H1 (cell line): Measurements from ENCODE around the gene MEMO1. TPM values are rescaled to one million over a fixed set of nuclear protein-coding genes. Genes with fewer than 3 reads are reported as not detected.

Experiments used
- CTCF ChIA-PET: fragments of 300-600 bp; sonication (Branson Sonifier 250); formaldehyde crosslinking; loops from one replicate; lab custom pipeline; 2021; ENCODE audit not compliant: partially characterized antibody; lab: Charles Lee
- POLR2A ChIA-PET: fragments of 300-600 bp; sonication (Branson Sonifier 250); formaldehyde crosslinking; loops from one replicate; lab custom pipeline; 2021; ENCODE audit warnings: inconsistent platforms; ENCODE audit not compliant: partially characterized antibody; lab: Charles Lee
- DNase-seq, 2 experiments: peaks; one replicate each; pipeline versions ENCODE4 v3.0.0 to v3.0.0-alpha.2; 2010 to 2022; ENCODE audit warnings: low spot score in 2 of 2, low read depth in 1 of 2, mixed read lengths in 1 of 2
- FAIRE-seq: peaks from 2 replicates; lab custom pipeline; 2011; peaks lifted over from hg19 to GRCh38; lab: Jason Lieb, UNC
- H2AFZ ChIP-seq: 2 replicates; pipeline ENCODE4 v1.8.1; 2012; ENCODE audit warnings: low read length, inconsistent platforms
- H2AK5ac ChIP-seq: 2 replicates; pipeline ENCODE4 v1.6.1; 2013; ENCODE audit warnings: low read depth, low read length
- H2BK120ac ChIP-seq: replicated peaks from 2 replicates; pipeline ENCODE3; 2013; ENCODE audit warnings: low read depth, low read length, inconsistent platforms
- H2BK12ac ChIP-seq: 2 replicates; pipeline ENCODE4 v1.6.1; 2013; ENCODE audit warnings: low read depth, low read length
- H2BK15ac ChIP-seq: 2 replicates; pipeline ENCODE4 v1.6.1; 2013; ENCODE audit warnings: low read length
- H2BK20ac ChIP-seq: 2 replicates; pipeline ENCODE4 v1.6.1; 2013; ENCODE audit warnings: low read length
- H2BK5ac ChIP-seq: 2 replicates; pipeline ENCODE4 v1.6.1; 2013; ENCODE audit warnings: low read depth, low read length
- H3K14ac ChIP-seq: 2 replicates; pipeline ENCODE4 v1.6.1; 2013; ENCODE audit warnings: inconsistent platforms; ENCODE audit not compliant: insufficient read length
- H3K18ac ChIP-seq: 2 replicates; pipeline ENCODE4 v1.6.1; 2013; ENCODE audit warnings: low read length; ENCODE audit errors: extremely low read depth
- H3K23ac ChIP-seq: 2 replicates; pipeline ENCODE4 v1.6.1; 2013; ENCODE audit warnings: inconsistent platforms; ENCODE audit not compliant: insufficient read length
- H3K23me2 ChIP-seq: 2 replicates; pipeline ENCODE4 v1.6.1; 2013; ENCODE audit warnings: low read depth, low read length
- H3K27ac ChIP-seq: 2 replicates; pipeline ENCODE4 v1.6.1; 2011; ENCODE audit warnings: low read depth, low read length, inconsistent platforms
- H3K27me3 ChIP-seq, 4 experiments: replicated peaks in 1 of 4; 1 replicate in 1 of 4; 2 replicates in 3 of 4; pipeline versions ENCODE4 v1.6.1 to v1.8.1; 2011 to 2013; ENCODE audit warnings: low read length in 3 of 4, mild to moderate bottlenecking in 3 of 4, inconsistent platforms in 2 of 4, mixed read lengths in 2 of 4, moderate library complexity in 1 of 4; ENCODE audit not compliant: control insufficient read depth in 3 of 4, insufficient read depth in 3 of 4; ENCODE audit errors: extremely low read depth in 1 of 4
- H3K36me3 ChIP-seq, 4 experiments: 2 replicates each; pipeline versions ENCODE4 v1.6.1 to v1.8.1; 2011 to 2013; ENCODE audit warnings: mild to moderate bottlenecking in 4 of 4, low read length in 3 of 4, moderate library complexity in 2 of 4, control low read depth in 1 of 4, inconsistent platforms in 1 of 4; ENCODE audit not compliant: insufficient read depth in 4 of 4, control insufficient read depth in 2 of 4
- H3K4ac ChIP-seq: replicated peaks from 2 replicates; pipeline ENCODE3; 2013; ENCODE audit warnings: low read length, low read depth, mixed read lengths, inconsistent platforms; ENCODE audit not compliant: insufficient read length
- H3K4me1 ChIP-seq, 4 experiments: replicated peaks in 1 of 4; 1 replicate in 1 of 4; 2 replicates in 3 of 4; pipeline versions ENCODE4 v1.6.1 to v1.8.1; 2011 to 2013; ENCODE audit warnings: low read length in 3 of 4, inconsistent platforms in 2 of 4, mixed read lengths in 1 of 4; ENCODE audit not compliant: insufficient read depth in 4 of 4, control insufficient read depth in 3 of 4
- H3K4me2 ChIP-seq, 2 experiments: 2 replicates each; pipeline versions ENCODE4 v1.6.1 to v1.8.1; 2011 to 2013; ENCODE audit warnings: low read depth in 2 of 2, low read length in 2 of 2, control low read depth in 1 of 2, inconsistent platforms in 1 of 2, mild to moderate bottlenecking in 1 of 2; ENCODE audit not compliant: insufficient read depth in 1 of 2
- H3K4me3 ChIP-seq, 4 experiments: fragments of 200-600, 300-600 bp in 1 of 4; sonication (generic), shearing (Covaris generic), sonication (Bioruptor Twin) in 1 of 4; 2 replicates each; pipeline versions ENCODE4 v1.5.1 to v1.8.1; 2011 to 2016; ENCODE audit warnings: low read length in 4 of 4, low read depth in 3 of 4, control low read depth in 2 of 4, inconsistent platforms in 2 of 4, mild to moderate bottlenecking in 2 of 4, mixed read lengths in 1 of 4, moderate library complexity in 1 of 4; ENCODE audit not compliant: insufficient read depth in 2 of 4; ENCODE audit errors: extremely low read depth in 1 of 4
- H3K56ac ChIP-seq: replicated peaks from 2 replicates; pipeline ENCODE3; 2013; ENCODE audit warnings: low read depth, mild to moderate bottlenecking, mixed read lengths, low read length, inconsistent platforms; ENCODE audit not compliant: insufficient read length
- H3K79me1 ChIP-seq: 2 replicates; pipeline ENCODE4 v1.6.1; 2013; ENCODE audit warnings: low read depth, low read length, control low read depth
- H3K79me2 ChIP-seq, 2 experiments: 2 replicates each; pipeline versions ENCODE4 v1.6.1 to v1.8.1; 2012 to 2013; ENCODE audit warnings: low read length in 2 of 2, mild to moderate bottlenecking in 2 of 2, inconsistent platforms in 1 of 2; ENCODE audit not compliant: insufficient read depth in 2 of 2, control insufficient read depth in 1 of 2
- H3K9ac ChIP-seq, 4 experiments: replicated peaks in 1 of 4; 1 replicate in 1 of 4; 2 replicates in 3 of 4; pipeline versions ENCODE4 v1.6.1 to v1.8.1; 2011 to 2013; ENCODE audit warnings: low read depth in 3 of 4, low read length in 3 of 4, control low read depth in 2 of 4, mild to moderate bottlenecking in 2 of 4, moderate library complexity in 2 of 4, inconsistent platforms in 1 of 4; ENCODE audit errors: extremely low read depth in 1 of 4
- H3K9me3 ChIP-seq, 2 experiments: 2 replicates each; pipeline versions ENCODE4 v1.6.1 to v1.8.1; 2012 to 2013; ENCODE audit warnings: mild to moderate bottlenecking in 2 of 2, moderate library complexity in 2 of 2, control low read depth in 1 of 2, inconsistent platforms in 1 of 2, low read depth in 1 of 2, low read length in 1 of 2, mixed read lengths in 1 of 2; ENCODE audit not compliant: insufficient read depth in 2 of 2
- H4K20me1 ChIP-seq, 2 experiments: replicated peaks in 1 of 2; 2 replicates each; pipeline versions ENCODE3 to v1.8.1; 2011 to 2013; ENCODE audit warnings: inconsistent platforms in 2 of 2, low read length in 2 of 2, mild to moderate bottlenecking in 1 of 2; ENCODE audit not compliant: insufficient read depth in 2 of 2, control insufficient read depth in 1 of 2
- H4K5ac ChIP-seq: 2 replicates; pipeline ENCODE4 v1.6.1; 2013; ENCODE audit warnings: low read length, low read depth, mixed read lengths, inconsistent platforms; ENCODE audit not compliant: insufficient read length
- H4K8ac ChIP-seq: 2 replicates; pipeline ENCODE4 v1.8.0; 2013; ENCODE audit warnings: mild to moderate bottlenecking, moderate library complexity, low read length, inconsistent platforms; ENCODE audit not compliant: insufficient read depth; ENCODE audit errors: extremely low read depth
- H4K91ac ChIP-seq: replicated peaks from 2 replicates; pipeline ENCODE3; 2013; ENCODE audit warnings: low read length, mixed read lengths, inconsistent platforms; ENCODE audit not compliant: insufficient read length
- BACH1 ChIP-seq: IDR thresholded peaks from 2 replicates; pipeline ENCODE4 v1.6.1; 2012; ENCODE audit warnings: low read length, improper control_type of control experiment
- CTBP2 ChIP-seq: IDR thresholded peaks from 2 replicates; pipeline ENCODE4 v1.7.0; 2011; ENCODE audit warnings: borderline replicate concordance, mild to moderate bottlenecking, moderate library complexity, mixed read lengths, low read length; ENCODE audit not compliant: insufficient read depth, insufficient read length
- ZNF274 ChIP-seq: IDR thresholded peaks from 2 replicates; pipeline ENCODE4 v1.7.0; 2012; ENCODE audit warnings: low read length, borderline replicate concordance; ENCODE audit errors: extremely low read depth
- WGBS, 2 experiments: shearing (Covaris generic) in 1 of 2; methylation state at CpG; one replicate each; pipeline versions ENCODE4 v1.1.6 to v1.1.7; 2013 to 2015; ENCODE audit warnings: low lambda C conversion rate in 2 of 2, mixed read lengths in 2 of 2, inconsistent platforms in 1 of 2, low coverage in 1 of 2, missing lambda C conversion rate in 1 of 2; ENCODE audit not compliant: insufficient replicate concordance in 2 of 2, insufficient coverage in 1 of 2, insufficient read length in 1 of 2; ENCODE audit errors: extremely low coverage in 1 of 2, missing lambda C conversion rate in 1 of 2; 5-methylcytosine and 5-hydroxymethylcytosine counted together
- polyA plus RNA-seq, 7 experiments: library from polyadenylated mRNA; depleted of rRNA in 3 of 7; stranded (reverse) in 5 of 7; unstranded in 2 of 7; fragments of >200 nt in 5 of 7; fragments of 200-250 nt in 2 of 7; gene quantifications; 1 replicate in 5 of 7; 2 replicates in 1 of 7; 4 replicates in 1 of 7; pipeline versions ENCODE4 v1.2.1 to v1.2.3, GENCODE V29; 2011 to 2013; ENCODE audit warnings: missing spikeins in 2 of 7, mixed read lengths in 2 of 7
- total RNA-seq: library from RNA; stranded (reverse); fragmentation: NEBNext Ultra II Directional; extraction: Animal tissue kit (Norgen Biotek cat#: 25700); gene quantifications from 2 replicates; pipeline ENCODE4 v1.2.1, GENCODE V29; 2021

MEMO1 gene
- total and polyA plus RNA-seq, 2 of the 8 experiments (the other 6 are each of a cell fraction or from before 2014, with no cell fraction given): 26.9 to 54.7 TPM

DNA sequence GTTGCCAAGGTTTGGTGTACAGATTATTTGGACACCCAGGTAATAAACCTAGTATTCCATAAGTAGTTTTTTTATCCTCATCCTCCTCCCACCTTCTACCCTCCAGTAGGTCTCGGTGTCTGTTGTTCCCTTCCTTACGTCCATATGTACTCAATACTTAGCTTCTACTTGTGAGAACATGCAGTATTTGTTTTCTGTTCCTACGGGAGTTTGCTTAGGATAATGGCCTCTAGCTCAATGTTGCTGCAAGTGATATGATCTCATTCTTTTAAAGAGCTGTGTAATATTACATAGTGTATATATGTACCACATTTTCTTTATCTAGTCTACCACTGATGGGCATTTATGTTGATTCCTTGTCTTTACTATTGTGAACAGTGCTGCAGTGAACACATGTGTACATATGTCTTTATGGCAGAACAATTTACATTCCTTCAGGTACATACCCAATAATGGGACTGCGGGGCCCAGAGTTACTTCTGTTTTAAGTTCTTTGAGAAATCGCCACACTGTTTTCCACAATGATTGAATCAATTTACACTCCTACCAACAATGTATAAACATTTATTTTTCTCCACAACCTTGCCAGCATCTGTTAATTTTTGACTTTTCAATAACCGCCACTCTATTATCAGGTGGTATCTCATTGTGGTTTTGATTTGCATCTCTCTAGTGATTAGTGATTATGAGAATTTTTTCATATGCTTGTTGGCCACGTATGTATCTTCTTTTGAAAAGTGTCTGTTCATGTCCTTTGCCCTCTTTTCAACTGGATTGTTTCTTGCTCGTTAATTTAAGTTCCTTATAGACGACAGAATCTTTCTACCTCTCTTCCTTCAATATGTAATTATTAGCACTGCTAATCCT, 88.0 kb downstream of the MEMO1 start:
- H2BK12ac ChIP-seq: no peak overlapping the region
- H3K79me1 ChIP-seq: no peaks in the 10 kb centered on the region
- H3K23me2 ChIP-seq: no peaks in the 10 kb centered on the region
- H3K14ac ChIP-seq: no peak overlapping the region
- no peak overlapping the region for H2BK120ac ChIP-seq
- H4K91ac ChIP-seq: no peak overlapping the region
- H4K20me1 ChIP-seq: peaks cover 0 to 2% of the 10 kb centered on the region in 2 experiments
- no peak overlapping the region for H3K4ac ChIP-seq
- no peaks in the 10 kb centered on the region for H3K9me3 ChIP-seq
- H2AFZ ChIP-seq: no peak overlapping the region
- H2AK5ac ChIP-seq: no peak overlapping the region
- peak overlapping the region; percentile 83 for H3K23ac ChIP-seq
- no peaks in the 10 kb centered on the region for H3K79me2 ChIP-seq
- DNase-seq (no peak), FAIRE-seq (no peak)
- no peak overlapping the region for H3K4me3 ChIP-seq
- no peak overlapping the region for H3K27ac ChIP-seq
- H3K4me1 ChIP-seq: no peaks in the 10 kb centered on the region
- H2BK15ac ChIP-seq: no peak overlapping the region
- no peak overlapping the region for H3K18ac ChIP-seq
- TF ChIP-seq CTBP2: no peak
- TF ChIP-seq BACH1: no peak
- no peak for TF ChIP-seq ZNF274
- no peak overlapping the region for H4K8ac ChIP-seq
- H2BK5ac ChIP-seq: no peak overlapping the region
- no peaks in the 10 kb centered on the region for H3K36me3 ChIP-seq
- no peak overlapping the region for H3K4me2 ChIP-seq
- no peak overlapping the region for H3K56ac ChIP-seq
- ChIA-PET POLR2A (no interaction called here), CTCF (interaction anchor here (1.4 kb wide), 1 partner anchor 8 kb away, joined by 3 read pairs; no protein-coding TSS in a partner anchor)
- no peak overlapping the region for H2BK20ac ChIP-seq
- H4K5ac ChIP-seq: no peak overlapping the region
- no peaks in the 10 kb centered on the region for H3K27me3 ChIP-seq
- 85% methylated on average over 9 of the region's 9 CpGs; no CpG with 5 or more reads in 1 of the 2 experiments for WGBS, 2 experiments
- no peak overlapping the region for H3K9ac ChIP-seq
